Astrocyte (in vitro differentiated cells and primary cell): ENCODE measurements around the gene PKHD1. TPM values are rescaled to one million over a fixed set of nuclear protein-coding genes. Genes with fewer than 3 reads are reported as not detected.
"Not testable (repeated sequence)": the region's sequence is repeated elsewhere in the genome, so short reads cannot be mapped to it uniquely, and the experiment has no call there.

Source experiments
- DNase-seq: peaks from one replicate; pipeline ENCODE4 v3.0.0-alpha.2; 2010; ENCODE audit warnings: low read depth
- FAIRE-seq: peaks from 2 replicates; lab custom pipeline; 2011; peaks lifted over from hg19 to GRCh38; lab: Jason Lieb, UNC
- H2AFZ ChIP-seq: 2 replicates; pipeline ENCODE4 v1.6.0; 2012; ENCODE audit warnings: low read depth, low read length, inconsistent platforms
- H3K27ac ChIP-seq: 2 replicates; pipeline ENCODE4 v1.5.1; 2011; ENCODE audit warnings: low read depth, low read length, inconsistent platforms
- H3K27me3 ChIP-seq: 2 replicates; pipeline ENCODE4 v1.6.0; 2011; ENCODE audit warnings: low read length, inconsistent platforms; ENCODE audit not compliant: insufficient read depth
- H3K36me3 ChIP-seq: 2 replicates; pipeline ENCODE4 v1.5.1; 2011; ENCODE audit warnings: low read length, inconsistent platforms; ENCODE audit not compliant: insufficient read depth
- H3K4me1 ChIP-seq: 2 replicates; pipeline ENCODE4 v1.5.1; 2011; ENCODE audit warnings: low read length, inconsistent platforms; ENCODE audit not compliant: insufficient read depth
- H3K4me2 ChIP-seq: 2 replicates; pipeline ENCODE4 v1.6.0; 2012; ENCODE audit warnings: low read length, inconsistent platforms
- H3K4me3 ChIP-seq: 2 replicates; pipeline ENCODE4 v1.5.1; 2011; ENCODE audit warnings: low read depth, mild to moderate bottlenecking, low read length, inconsistent platforms; ENCODE audit not compliant: insufficient read depth
- H3K79me2 ChIP-seq: 2 replicates; pipeline ENCODE4 v1.6.0; 2012; ENCODE audit warnings: mild to moderate bottlenecking, low read length, inconsistent platforms; ENCODE audit not compliant: insufficient read depth
- H3K9ac ChIP-seq: 2 replicates; pipeline ENCODE4 v1.6.0; 2012; ENCODE audit warnings: mild to moderate bottlenecking, low read length, inconsistent platforms
- H3K9me3 ChIP-seq: 2 replicates; pipeline ENCODE4 v1.5.1; 2012; ENCODE audit warnings: low read depth, mild to moderate bottlenecking, low read length, inconsistent platforms; ENCODE audit not compliant: insufficient read depth
- H4K20me1 ChIP-seq: 2 replicates; pipeline ENCODE4 v1.6.0; 2012; ENCODE audit warnings: low read length, inconsistent platforms; ENCODE audit not compliant: insufficient read depth
- H3K27ac Mint-ChIP-seq: one replicate; pipeline ENCODE4 v1.8.0; 2021; ENCODE audit warnings: mild to moderate bottlenecking, mixed read lengths; ENCODE audit not compliant: unreplicated experiment
- H3K27me3 Mint-ChIP-seq: one replicate; pipeline ENCODE4 v1.8.0; 2021; ENCODE audit warnings: low read depth, mixed read lengths; ENCODE audit not compliant: unreplicated experiment
- H3K36me3 Mint-ChIP-seq: one replicate; pipeline ENCODE4 v1.8.0; 2021; ENCODE audit warnings: low read depth, mixed read lengths; ENCODE audit not compliant: unreplicated experiment
- H3K4me1 Mint-ChIP-seq: one replicate; pipeline ENCODE4 v1.8.0; 2021; ENCODE audit warnings: low read depth, mixed read lengths; ENCODE audit not compliant: unreplicated experiment
- H3K4me3 Mint-ChIP-seq: one replicate; pipeline ENCODE4 v1.8.0; 2021; ENCODE audit warnings: mild to moderate bottlenecking, moderate library complexity, mixed read lengths; ENCODE audit not compliant: unreplicated experiment
- H3K9me3 Mint-ChIP-seq: one replicate; pipeline ENCODE4 v1.8.0; 2021; ENCODE audit warnings: mild to moderate bottlenecking, mixed read lengths; ENCODE audit not compliant: unreplicated experiment
- EZH2 ChIP-seq: IDR thresholded peaks from 2 replicates; pipeline ENCODE4 v1.6.1; 2012; ENCODE audit warnings: mild to moderate bottlenecking, low read length, inconsistent platforms; ENCODE audit not compliant: insufficient read depth
- total RNA-seq: library from RNA; stranded (reverse); gene quantifications from 2 replicates; pipeline ENCODE4 v1.2.1, GENCODE V29; 2021
- TF ChIP-seq, protein P1 (sequence below): IDR thresholded peaks from 2 replicates; pipeline ENCODE4 v1.5.1; 2011; ENCODE audit warnings: low read depth, mild to moderate bottlenecking, inconsistent platforms, low read length, moderate library complexity; ENCODE audit not compliant: insufficient read depth

PKHD1 gene
- total RNA-seq, 1 donor from 2014 or later = 0.16 TPM

DNA sequence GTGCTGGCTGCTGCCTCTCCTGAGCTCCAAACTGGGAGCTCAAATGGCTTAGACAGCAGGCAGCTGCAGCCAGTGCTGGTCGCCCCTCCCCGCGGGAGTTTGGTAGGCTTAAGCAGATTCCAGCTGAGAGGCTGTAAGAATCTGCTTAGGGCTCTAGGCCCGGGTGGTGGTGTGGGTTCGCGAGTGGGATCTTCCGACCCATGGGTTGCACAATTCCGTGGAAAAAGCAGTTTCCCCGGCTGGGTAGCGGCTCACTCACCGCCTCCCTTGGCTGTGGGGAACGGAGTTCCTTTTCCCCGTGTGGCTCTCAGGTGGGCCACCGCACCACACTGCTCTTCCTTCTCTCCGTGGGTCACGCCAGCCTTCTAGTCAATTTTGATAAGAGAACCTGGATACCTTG, 232.5 kb downstream of the PKHD1 start:
- H3K9me3 Mint-ChIP-seq = peaks cover 11% of the 10 kb centered on the region
- peaks cover 3% of the 10 kb centered on the region for H3K27me3 Mint-ChIP-seq
- H3K27me3 ChIP-seq = no peaks in the 10 kb centered on the region
- no peak overlapping the region for H3K9ac ChIP-seq
- H3K4me1 ChIP-seq = no peaks in the 10 kb centered on the region
- no peak overlapping the region for H3K4me3 ChIP-seq
- TF ChIP-seq, protein P1, sequence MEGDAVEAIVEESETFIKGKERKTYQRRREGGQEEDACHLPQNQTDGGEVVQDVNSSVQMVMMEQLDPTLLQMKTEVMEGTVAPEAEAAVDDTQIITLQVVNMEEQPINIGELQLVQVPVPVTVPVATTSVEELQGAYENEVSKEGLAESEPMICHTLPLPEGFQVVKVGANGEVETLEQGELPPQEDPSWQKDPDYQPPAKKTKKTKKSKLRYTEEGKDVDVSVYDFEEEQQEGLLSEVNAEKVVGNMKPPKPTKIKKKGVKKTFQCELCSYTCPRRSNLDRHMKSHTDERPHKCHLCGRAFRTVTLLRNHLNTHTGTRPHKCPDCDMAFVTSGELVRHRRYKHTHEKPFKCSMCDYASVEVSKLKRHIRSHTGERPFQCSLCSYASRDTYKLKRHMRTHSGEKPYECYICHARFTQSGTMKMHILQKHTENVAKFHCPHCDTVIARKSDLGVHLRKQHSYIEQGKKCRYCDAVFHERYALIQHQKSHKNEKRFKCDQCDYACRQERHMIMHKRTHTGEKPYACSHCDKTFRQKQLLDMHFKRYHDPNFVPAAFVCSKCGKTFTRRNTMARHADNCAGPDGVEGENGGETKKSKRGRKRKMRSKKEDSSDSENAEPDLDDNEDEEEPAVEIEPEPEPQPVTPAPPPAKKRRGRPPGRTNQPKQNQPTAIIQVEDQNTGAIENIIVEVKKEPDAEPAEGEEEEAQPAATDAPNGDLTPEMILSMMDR = no peak
- no peak for TF ChIP-seq EZH2
- no peak overlapping the region for H3K4me3 Mint-ChIP-seq
- H3K9me3 ChIP-seq = no peaks in the 10 kb centered on the region
- FAIRE-seq = no peak
- H3K27ac Mint-ChIP-seq = no peak overlapping the region
- no peak overlapping the region for H2AFZ ChIP-seq
- no peak overlapping the region for H3K4me2 ChIP-seq
- no peaks in the 10 kb centered on the region for H3K4me1 Mint-ChIP-seq
- no peaks in the 10 kb centered on the region for H4K20me1 ChIP-seq
- DNase-seq = no peak
- H3K36me3 Mint-ChIP-seq = no peaks in the 10 kb centered on the region
- H3K79me2 ChIP-seq = no peaks in the 10 kb centered on the region
- no peaks in the 10 kb centered on the region for H3K36me3 ChIP-seq
- no peak overlapping the region for H3K27ac ChIP-seq

DNA sequence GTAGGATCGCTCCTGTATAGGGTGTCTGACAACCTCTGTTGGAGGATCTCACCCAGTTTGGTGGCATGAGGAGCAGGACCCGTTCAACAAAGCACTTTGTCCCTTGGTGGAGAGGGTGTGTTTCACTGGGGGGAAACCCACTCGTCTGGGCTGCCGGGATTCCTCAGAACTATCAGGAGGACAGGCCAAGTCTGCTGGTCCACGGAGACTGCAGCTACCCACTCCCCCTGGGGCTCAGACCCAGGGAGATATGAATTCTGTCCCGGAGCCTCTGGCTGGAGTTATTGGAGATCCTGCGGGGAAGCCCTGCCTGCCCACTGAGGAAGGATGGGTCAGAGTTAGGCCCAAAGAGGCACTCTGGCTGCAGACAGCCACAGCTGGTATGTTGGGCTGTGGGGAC, 233.1 kb downstream of the PKHD1 start:
- H3K27me3 ChIP-seq = no peaks in the 10 kb centered on the region
- H3K79me2 ChIP-seq = no peaks in the 10 kb centered on the region
- H3K36me3 ChIP-seq = no peaks in the 10 kb centered on the region
- no peak overlapping the region for H3K27ac ChIP-seq
- no peak overlapping the region for H3K4me3 ChIP-seq
- H3K4me2 ChIP-seq = no peak overlapping the region
- Mint-ChIP-seq H3K9me3 (peaks cover 11% of the 10 kb centered on the region), H3K4me1 (no peaks in the 10 kb centered on the region), H3K36me3 (no peaks in the 10 kb centered on the region), H3K27ac (no peak overlapping the region), H3K27me3 (peaks cover 3% of the 10 kb centered on the region), H3K4me3 (no peak overlapping the region)
- no peak for TF ChIP-seq EZH2
- TF ChIP-seq, protein P1 = no peak
- no peak overlapping the region for H3K9ac ChIP-seq
- no peak for FAIRE-seq
- no peak for DNase-seq
- H2AFZ ChIP-seq = no peak overlapping the region
- no peaks in the 10 kb centered on the region for H3K9me3 ChIP-seq
- H4K20me1 ChIP-seq = no peaks in the 10 kb centered on the region
- H3K4me1 ChIP-seq = no peaks in the 10 kb centered on the region

GRCh38 chr6:51853109-51853508, 234.3 kb downstream of the PKHD1 start:
- H3K4me3 ChIP-seq, H3K36me3 ChIP-seq, H3K4me3 Mint-ChIP-seq, H3K9ac ChIP-seq, H3K27ac ChIP-seq, H3K4me1 ChIP-seq, FAIRE-seq, DNase-seq, H2AFZ ChIP-seq, H4K20me1 ChIP-seq, H3K27me3 Mint-ChIP-seq, H3K27ac Mint-ChIP-seq, H3K4me2 ChIP-seq, H3K4me1 Mint-ChIP-seq, H3K79me2 ChIP-seq, H3K27me3 ChIP-seq, H3K36me3 Mint-ChIP-seq, H3K9me3 ChIP-seq: not testable (repeated sequence)
- peaks cover 14% of the 10 kb centered on the region for H3K9me3 Mint-ChIP-seq
